ENCODE data around the gene MT4.

Gene MT4

GRCh38 chr16:56560447-56560846, 4.4 kb upstream of the MT4 start:
- Histone ChIP-seq H3K36me3 (no peaks in the 10 kb centered on the region), H3K4me3 (ENCODE audit: low read depth, low read length) (no peak overlapping the region), H3K4me1 (no peaks in the 10 kb centered on the region), H3K27me3 (peaks cover 8% of the 10 kb centered on the region), H3K9me3 (no peaks in the 10 kb centered on the region)
- DNase-seq = no peak
- TF ChIP-seq CTCF (IDR thresholded peaks at IDR 0.05; ENCODE audit: low read depth, low read length) = no peak

- no peak for TF ChIP-seq CTCF (IDR thresholded peaks at IDR 0.05; ENCODE audit: low read depth, low read length)
- DNase-seq = no peak
- Histone ChIP-seq H3K4me3 (ENCODE audit: low read depth, low read length) (no peak overlapping the region), H3K36me3 (no peaks in the 10 kb centered on the region), H3K9me3 (no peaks in the 10 kb centered on the region), H3K4me1 (no peaks in the 10 kb centered on the region), H3K27me3 (peaks cover 8% of the 10 kb centered on the region; the same call in 1 of the 2 replicates)
These were observed 3.7 kb upstream of the MT4 start for GRCh38 chr16:56561126-56561525.

- no peak for DNase-seq
- Histone ChIP-seq H3K9me3 (no peaks in the 10 kb centered on the region), H3K4me1 (no peaks in the 10 kb centered on the region), H3K36me3 (no peaks in the 10 kb centered on the region), H3K4me3 (ENCODE audit: low read depth, low read length) (no peak overlapping the region), H3K27me3 (peaks cover 9% of the 10 kb centered on the region; the same call in 1 of the 2 replicates)
- TF ChIP-seq CTCF (IDR thresholded peaks at IDR 0.05; ENCODE audit: low read depth, low read length) = no peak
These were observed 5.1 kb downstream of the MT4 start for GRCh38 chr16:56569971-56570370.

GRCh38 chr16:56571525-56571924, 6.7 kb downstream of the MT4 start:
- no peaks in the 10 kb centered on the region for H3K4me1 ChIP-seq
- H3K9me3 ChIP-seq = no peaks in the 10 kb centered on the region
- H3K36me3 ChIP-seq = no peaks in the 10 kb centered on the region
- TF ChIP-seq CTCF (IDR thresholded peaks at IDR 0.05; ENCODE audit: low read depth, low read length) = no peak
- peaks cover 13% of the 10 kb centered on the region for H3K27me3 ChIP-seq
- H3K4me3 ChIP-seq (ENCODE audit: low read depth, low read length) = no peak overlapping the region
- no peak for DNase-seq

GRCh38 chr16:56574625-56575024, 9.8 kb downstream of the MT4 start:
- Histone ChIP-seq H3K4me3 (ENCODE audit: low read depth, low read length) (no peak overlapping the region), H3K4me1 (no peaks in the 10 kb centered on the region), H3K9me3 (no peaks in the 10 kb centered on the region), H3K36me3 (no peaks in the 10 kb centered on the region), H3K27me3 (peaks cover 9% of the 10 kb centered on the region)
- DNase-seq = no peak
- no peak for TF ChIP-seq CTCF (IDR thresholded peaks at IDR 0.05; ENCODE audit: low read depth, low read length)

- Histone ChIP-seq H3K4me1 (no peaks in the 10 kb centered on the region), H3K27me3 (peaks cover 9% of the 10 kb centered on the region), H3K36me3 (no peaks in the 10 kb centered on the region), H3K9me3 (no peaks in the 10 kb centered on the region), H3K4me3 (ENCODE audit: low read depth, low read length) (no peak overlapping the region)
- TF ChIP-seq CTCF (IDR thresholded peaks at IDR 0.05; ENCODE audit: low read depth, low read length) = peak; percentile 90
- peak; percentile 77 for DNase-seq
These were observed 11.9 kb downstream of the MT4 start for GRCh38 chr16:56576585-56577299.

All from BE2C (cell line).